Ishikawa (cell line): Measurements from ENCODE around the gene CDRT15L2.
"Not testable (repeated sequence)": the region's sequence is repeated elsewhere in the genome, so short reads cannot be mapped to it uniquely, and the experiment has no call there.

Source experiments
- CEBPB ChIP-seq: IDR thresholded peaks from 2 replicates; pipeline ENCODE4 v1.6.1; 2012
- CREB1 ChIP-seq: IDR thresholded peaks from 2 replicates; pipeline ENCODE4 v1.6.1; 2012; ENCODE audit warnings: low read depth
- EGR1 ChIP-seq: IDR thresholded peaks from 2 replicates; pipeline ENCODE4 v1.6.1; 2012
- EP300 ChIP-seq: IDR thresholded peaks from 2 replicates; pipeline ENCODE4 v1.6.1; 2012; ENCODE audit warnings: borderline replicate concordance
- FOXM1 ChIP-seq: IDR thresholded peaks from 2 replicates; pipeline ENCODE4 v1.6.1; 2012; ENCODE audit warnings: low read depth, borderline replicate concordance
- NFIC ChIP-seq: IDR thresholded peaks from 2 replicates; pipeline ENCODE4 v1.6.1; 2012
- RAD21 ChIP-seq: IDR thresholded peaks from 2 replicates; pipeline ENCODE4 v1.6.1; 2012; ENCODE audit warnings: low read depth
- TAF1 ChIP-seq: IDR thresholded peaks from 2 replicates; pipeline ENCODE4 v1.6.1; 2012; ENCODE audit warnings: low read depth, mild to moderate bottlenecking
- TCF12 ChIP-seq: IDR thresholded peaks from 2 replicates; pipeline ENCODE4 v1.6.1; 2012; ENCODE audit warnings: low read depth
- TEAD4 ChIP-seq: IDR thresholded peaks from 2 replicates; pipeline ENCODE4 v1.6.1; 2012
- YY1 ChIP-seq: IDR thresholded peaks from 2 replicates; pipeline ENCODE4 v1.6.1; 2012; ENCODE audit warnings: low read depth
- ZBTB7A ChIP-seq: IDR thresholded peaks from 2 replicates; pipeline ENCODE4 v1.6.1; 2012; ENCODE audit warnings: low read depth
- TF ChIP-seq, protein P1 (sequence below): IDR thresholded peaks from 2 replicates; pipeline ENCODE4 v1.6.1; 2012
- TF ChIP-seq, protein P2 (sequence below): IDR thresholded peaks from 2 replicates; pipeline ENCODE4 v1.6.1; 2012
- TF ChIP-seq, protein P3 (sequence below): IDR thresholded peaks from 2 replicates; pipeline ENCODE4 v1.6.1; 2012; ENCODE audit warnings: low read depth, mild to moderate bottlenecking

Gene CDRT15L2

DNA sequence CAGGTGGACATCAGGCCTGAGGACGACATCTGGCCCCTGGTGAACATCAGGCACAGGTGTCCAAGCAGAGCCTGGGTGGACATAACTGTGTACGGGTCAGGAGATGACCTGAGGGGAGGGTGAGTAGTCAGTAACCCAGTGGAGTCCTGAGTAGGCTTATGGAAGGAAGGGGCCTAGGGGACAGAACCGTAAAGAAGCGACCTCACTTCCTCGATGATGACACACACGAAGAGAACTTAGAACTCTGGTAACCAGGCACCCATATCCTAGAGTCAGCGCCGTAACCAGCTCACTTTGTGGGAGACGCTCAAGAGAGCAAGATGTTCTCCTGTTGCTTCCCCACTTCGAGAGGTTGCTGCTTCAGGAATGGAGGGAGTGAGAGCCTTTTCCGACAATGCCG lies at the start of gene CDRT15L2:
Gene CDRT15L2, plus strand, starts transcription at position 301 of the 400 bp plus-strand sequence. Its CDS starts 20 bp downstream, at position 321.
- not testable (repeated sequence) for TF ChIP-seq CEBPB, YY1, FOXM1

DNA sequence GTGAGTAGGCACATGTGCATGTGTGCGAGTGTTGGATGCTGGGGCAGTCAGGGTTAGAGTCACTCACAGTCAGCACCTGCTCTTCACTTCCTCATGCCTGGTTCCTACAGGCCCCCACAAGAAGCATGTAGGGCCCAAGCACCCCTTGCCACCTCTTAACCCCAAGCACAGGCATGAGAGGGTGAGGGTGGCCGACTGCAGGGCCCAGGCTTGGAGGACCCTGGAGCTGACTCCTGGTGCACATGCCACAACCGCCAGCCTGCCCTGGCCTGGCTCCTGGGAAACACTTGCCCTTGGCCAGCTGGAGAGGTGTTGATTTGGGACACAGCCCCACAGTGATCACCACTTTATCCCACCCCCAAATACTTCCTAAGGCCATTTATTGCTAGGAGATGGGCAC lies 16.9 kb upstream of the CDRT15L2 start:
- no peak for TF ChIP-seq TAF1
- no peak for TF ChIP-seq NFIC
- TF ChIP-seq TCF12 = no peak
- no peak for TF ChIP-seq TEAD4
- TF ChIP-seq, protein P1, sequence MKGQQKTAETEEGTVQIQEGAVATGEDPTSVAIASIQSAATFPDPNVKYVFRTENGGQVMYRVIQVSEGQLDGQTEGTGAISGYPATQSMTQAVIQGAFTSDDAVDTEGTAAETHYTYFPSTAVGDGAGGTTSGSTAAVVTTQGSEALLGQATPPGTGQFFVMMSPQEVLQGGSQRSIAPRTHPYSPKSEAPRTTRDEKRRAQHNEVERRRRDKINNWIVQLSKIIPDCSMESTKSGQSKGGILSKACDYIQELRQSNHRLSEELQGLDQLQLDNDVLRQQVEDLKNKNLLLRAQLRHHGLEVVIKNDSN = no peak
- no peak for TF ChIP-seq CREB1
- no peak for TF ChIP-seq EP300
- TF ChIP-seq, protein P2, sequence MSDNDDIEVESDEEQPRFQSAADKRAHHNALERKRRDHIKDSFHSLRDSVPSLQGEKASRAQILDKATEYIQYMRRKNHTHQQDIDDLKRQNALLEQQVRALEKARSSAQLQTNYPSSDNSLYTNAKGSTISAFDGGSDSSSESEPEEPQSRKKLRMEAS = no peak
- TF ChIP-seq FOXM1 = no peak

DNA sequence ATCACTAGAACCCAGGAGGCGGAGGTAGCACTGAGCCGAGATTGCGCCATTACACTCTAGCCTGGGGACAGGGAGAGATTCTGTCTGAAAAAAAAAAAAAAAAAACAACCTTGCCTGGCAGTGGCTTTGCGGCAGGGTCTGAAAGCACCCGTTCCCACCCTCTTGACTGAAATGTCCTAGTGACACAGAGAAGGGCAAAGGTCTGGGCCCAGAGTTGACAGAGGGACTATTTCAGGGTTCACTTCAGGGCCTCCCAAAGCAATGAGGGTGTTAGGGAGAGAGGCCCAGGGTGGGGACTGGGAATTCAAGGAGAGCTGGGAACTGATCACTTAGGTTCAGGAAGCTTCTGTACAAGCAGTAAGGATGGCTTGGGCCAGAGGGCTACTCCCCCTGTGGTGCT lies 13.8 kb upstream of the CDRT15L2 start:
- TF ChIP-seq, protein P1 = no peak
- TF ChIP-seq CEBPB (no peak), TAF1 (no peak), ZBTB7A (no peak), RAD21 (no peak), CREB1 (no peak), EP300 (no peak), FOXM1 (no peak), EGR1 (no peak), TCF12 (no peak), TEAD4 (no peak), YY1 (no peak), NFIC (no peak)
- TF ChIP-seq, protein P2 = no peak
- TF ChIP-seq, protein P3, sequence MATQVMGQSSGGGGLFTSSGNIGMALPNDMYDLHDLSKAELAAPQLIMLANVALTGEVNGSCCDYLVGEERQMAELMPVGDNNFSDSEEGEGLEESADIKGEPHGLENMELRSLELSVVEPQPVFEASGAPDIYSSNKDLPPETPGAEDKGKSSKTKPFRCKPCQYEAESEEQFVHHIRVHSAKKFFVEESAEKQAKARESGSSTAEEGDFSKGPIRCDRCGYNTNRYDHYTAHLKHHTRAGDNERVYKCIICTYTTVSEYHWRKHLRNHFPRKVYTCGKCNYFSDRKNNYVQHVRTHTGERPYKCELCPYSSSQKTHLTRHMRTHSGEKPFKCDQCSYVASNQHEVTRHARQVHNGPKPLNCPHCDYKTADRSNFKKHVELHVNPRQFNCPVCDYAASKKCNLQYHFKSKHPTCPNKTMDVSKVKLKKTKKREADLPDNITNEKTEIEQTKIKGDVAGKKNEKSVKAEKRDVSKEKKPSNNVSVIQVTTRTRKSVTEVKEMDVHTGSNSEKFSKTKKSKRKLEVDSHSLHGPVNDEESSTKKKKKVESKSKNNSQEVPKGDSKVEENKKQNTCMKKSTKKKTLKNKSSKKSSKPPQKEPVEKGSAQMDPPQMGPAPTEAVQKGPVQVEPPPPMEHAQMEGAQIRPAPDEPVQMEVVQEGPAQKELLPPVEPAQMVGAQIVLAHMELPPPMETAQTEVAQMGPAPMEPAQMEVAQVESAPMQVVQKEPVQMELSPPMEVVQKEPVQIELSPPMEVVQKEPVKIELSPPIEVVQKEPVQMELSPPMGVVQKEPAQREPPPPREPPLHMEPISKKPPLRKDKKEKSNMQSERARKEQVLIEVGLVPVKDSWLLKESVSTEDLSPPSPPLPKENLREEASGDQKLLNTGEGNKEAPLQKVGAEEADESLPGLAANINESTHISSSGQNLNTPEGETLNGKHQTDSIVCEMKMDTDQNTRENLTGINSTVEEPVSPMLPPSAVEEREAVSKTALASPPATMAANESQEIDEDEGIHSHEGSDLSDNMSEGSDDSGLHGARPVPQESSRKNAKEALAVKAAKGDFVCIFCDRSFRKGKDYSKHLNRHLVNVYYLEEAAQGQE = no peak

DNA sequence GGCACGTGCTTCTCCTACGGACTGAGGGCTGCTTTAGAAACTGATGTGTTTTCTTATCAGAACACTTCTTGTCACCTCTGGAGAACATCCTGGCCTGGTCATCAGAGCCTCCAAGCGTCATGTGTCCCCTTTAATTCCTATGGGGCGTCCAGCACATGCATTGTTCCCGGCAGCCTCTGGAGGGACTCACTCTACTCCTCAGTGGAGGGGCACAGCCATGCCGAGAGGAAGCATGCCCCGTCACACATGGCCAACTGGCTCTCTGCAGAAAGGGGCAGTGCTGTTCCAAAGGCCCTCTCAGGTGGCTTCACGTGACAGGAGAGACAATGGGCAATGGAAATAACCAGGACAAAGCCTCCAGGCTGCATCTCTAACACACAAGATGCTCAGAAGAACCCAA lies 31.8 kb downstream of the CDRT15L2 start:
- TF ChIP-seq, protein P2 = no peak
- TF ChIP-seq CEBPB = no peak
- TF ChIP-seq TCF12 = no peak
- TF ChIP-seq, protein P3 = no peak
- no peak for TF ChIP-seq NFIC
- no peak for TF ChIP-seq CREB1
- TF ChIP-seq YY1 = no peak
- no peak for TF ChIP-seq RAD21
- no peak for TF ChIP-seq EGR1
- no peak for TF ChIP-seq TEAD4
- TF ChIP-seq FOXM1 = no peak
- no peak for TF ChIP-seq ZBTB7A
- TF ChIP-seq TAF1 = no peak
- no peak for TF ChIP-seq EP300
- TF ChIP-seq, protein P1 = no peak

DNA sequence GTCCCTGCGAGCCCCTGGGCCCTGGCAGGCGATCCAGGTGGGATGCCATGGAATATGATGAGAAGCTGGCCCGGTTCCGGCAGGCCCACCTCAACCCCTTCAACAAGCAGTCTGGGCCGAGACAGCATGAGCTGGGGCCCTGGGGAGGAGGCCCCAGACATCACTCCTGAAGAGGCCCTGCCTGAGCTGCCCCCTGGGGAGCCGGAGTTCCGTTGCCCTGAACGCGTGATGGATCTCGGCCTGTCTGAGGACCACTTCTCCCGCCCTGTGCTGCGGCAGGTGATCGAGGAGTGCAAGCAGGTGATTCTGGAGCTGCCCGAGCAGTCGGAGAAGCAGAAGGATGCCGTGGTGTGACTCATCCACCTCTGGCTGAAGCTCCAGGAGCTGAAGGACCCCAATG lies 33.1 kb downstream of the CDRT15L2 start:
- TF ChIP-seq EP300 = no peak
- no peak for TF ChIP-seq CEBPB
- no peak for TF ChIP-seq NFIC
- TF ChIP-seq, protein P3 = no peak
- TF ChIP-seq FOXM1 = no peak
- no peak for TF ChIP-seq YY1
- no peak for TF ChIP-seq CREB1
- TF ChIP-seq TCF12 = no peak
- no peak for TF ChIP-seq ZBTB7A
- TF ChIP-seq, protein P2 = no peak
- no peak for TF ChIP-seq EGR1
- no peak for TF ChIP-seq RAD21
- TF ChIP-seq, protein P1 = no peak
- no peak for TF ChIP-seq TAF1
- no peak for TF ChIP-seq TEAD4
